Lower leg skin (tissue), 4 donors: ENCODE results near the gene ORM2. TPM values are rescaled to one million over a fixed set of nuclear protein-coding genes. Genes with fewer than 3 reads are reported as not detected.
"Not testable (repeated sequence)": the region's sequence is repeated elsewhere in the genome, so short reads cannot be mapped to it uniquely, and the experiment has no call there.

Experiments used
- DNase-seq, 2 donors: peaks; one replicate each; pipeline ENCODE4 v3.0.0-alpha.2; 2019; ENCODE audit warnings: low spot score in 2 of 2
- H3K4me3 ChIP-seq: fragments of 200-600 bp; sonication (generic); 2 replicates; pipeline ENCODE4 v1.5.1; 2017; ENCODE audit warnings: mild to moderate bottlenecking, low read depth; ENCODE audit not compliant: poor library complexity, severe bottlenecking
- POLR2A ChIP-seq, 2 donors: fragments of 450-650 bp; IDR thresholded peaks; one replicate each; pipeline ENCODE4 v1.6.1; 2016 to 2017; ENCODE audit warnings: antibody characterized with exemption in 2 of 2, mild to moderate bottlenecking in 1 of 2, moderate library complexity in 1 of 2
- WGBS, 2 donors: methylation state at CpG; one replicate each; pipeline ENCODE4 v1.1.5; 2018; 5-methylcytosine and 5-hydroxymethylcytosine counted together
- intact Hi-C: fragments of 100-400 bp; cut with DNase I; formaldehyde crosslinking; loops from one replicate; pipeline ENCODE4 v1.15.0; 2023; ENCODE audit warnings: low total_unique reads
- total RNA-seq, 4 donors: library from RNA; depleted of rRNA; stranded (reverse); fragments of >200 nt; gene quantifications; one replicate each; pipeline ENCODE4 v1.1.0, GENCODE V29; 2016
- TF ChIP-seq, protein P1 (sequence below), 3 donors: fragments of 450-650 bp; IDR thresholded peaks; one replicate each; pipeline ENCODE4 v1.5.1; 2016; ENCODE audit warnings: antibody characterized with exemption in 3 of 3, mild to moderate bottlenecking in 3 of 3, moderate library complexity in 2 of 3

ORM2 gene
- total RNA-seq, 4 donors from 2014 or later: not detected

DNA sequence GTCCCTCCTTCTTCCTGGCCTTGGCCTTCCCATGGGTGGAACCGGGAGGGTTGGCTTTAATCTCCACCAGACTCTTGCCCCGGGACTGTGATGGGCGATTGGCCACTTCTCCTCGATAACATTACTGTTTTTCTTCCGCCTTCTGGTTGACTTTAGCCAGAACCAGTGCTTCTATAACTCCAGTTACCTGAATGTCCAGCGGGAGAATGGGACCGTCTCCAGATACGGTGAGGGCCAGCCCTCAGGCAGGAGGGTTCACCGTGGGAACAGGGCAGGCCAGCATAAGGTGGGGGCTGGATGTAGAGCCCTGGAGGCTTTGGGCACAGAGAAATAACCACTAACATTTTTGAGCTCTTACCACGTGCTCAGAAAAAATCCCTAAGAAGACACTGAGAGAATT is 967 bp downstream of the ORM2 start:
- 62 to 65% methylated on average over 10 of the region's 10 CpGs for WGBS, 2 donors
- intact Hi-C loops: no loop called here
- no peak for DNase-seq
- no peak for TF ChIP-seq POLR2A (IDR thresholded peaks at IDR 0.05)
- TF ChIP-seq, protein P1, sequence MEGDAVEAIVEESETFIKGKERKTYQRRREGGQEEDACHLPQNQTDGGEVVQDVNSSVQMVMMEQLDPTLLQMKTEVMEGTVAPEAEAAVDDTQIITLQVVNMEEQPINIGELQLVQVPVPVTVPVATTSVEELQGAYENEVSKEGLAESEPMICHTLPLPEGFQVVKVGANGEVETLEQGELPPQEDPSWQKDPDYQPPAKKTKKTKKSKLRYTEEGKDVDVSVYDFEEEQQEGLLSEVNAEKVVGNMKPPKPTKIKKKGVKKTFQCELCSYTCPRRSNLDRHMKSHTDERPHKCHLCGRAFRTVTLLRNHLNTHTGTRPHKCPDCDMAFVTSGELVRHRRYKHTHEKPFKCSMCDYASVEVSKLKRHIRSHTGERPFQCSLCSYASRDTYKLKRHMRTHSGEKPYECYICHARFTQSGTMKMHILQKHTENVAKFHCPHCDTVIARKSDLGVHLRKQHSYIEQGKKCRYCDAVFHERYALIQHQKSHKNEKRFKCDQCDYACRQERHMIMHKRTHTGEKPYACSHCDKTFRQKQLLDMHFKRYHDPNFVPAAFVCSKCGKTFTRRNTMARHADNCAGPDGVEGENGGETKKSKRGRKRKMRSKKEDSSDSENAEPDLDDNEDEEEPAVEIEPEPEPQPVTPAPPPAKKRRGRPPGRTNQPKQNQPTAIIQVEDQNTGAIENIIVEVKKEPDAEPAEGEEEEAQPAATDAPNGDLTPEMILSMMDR (IDR thresholded peaks at IDR 0.05): no peak
- no peak overlapping the region for H3K4me3 ChIP-seq

DNA sequence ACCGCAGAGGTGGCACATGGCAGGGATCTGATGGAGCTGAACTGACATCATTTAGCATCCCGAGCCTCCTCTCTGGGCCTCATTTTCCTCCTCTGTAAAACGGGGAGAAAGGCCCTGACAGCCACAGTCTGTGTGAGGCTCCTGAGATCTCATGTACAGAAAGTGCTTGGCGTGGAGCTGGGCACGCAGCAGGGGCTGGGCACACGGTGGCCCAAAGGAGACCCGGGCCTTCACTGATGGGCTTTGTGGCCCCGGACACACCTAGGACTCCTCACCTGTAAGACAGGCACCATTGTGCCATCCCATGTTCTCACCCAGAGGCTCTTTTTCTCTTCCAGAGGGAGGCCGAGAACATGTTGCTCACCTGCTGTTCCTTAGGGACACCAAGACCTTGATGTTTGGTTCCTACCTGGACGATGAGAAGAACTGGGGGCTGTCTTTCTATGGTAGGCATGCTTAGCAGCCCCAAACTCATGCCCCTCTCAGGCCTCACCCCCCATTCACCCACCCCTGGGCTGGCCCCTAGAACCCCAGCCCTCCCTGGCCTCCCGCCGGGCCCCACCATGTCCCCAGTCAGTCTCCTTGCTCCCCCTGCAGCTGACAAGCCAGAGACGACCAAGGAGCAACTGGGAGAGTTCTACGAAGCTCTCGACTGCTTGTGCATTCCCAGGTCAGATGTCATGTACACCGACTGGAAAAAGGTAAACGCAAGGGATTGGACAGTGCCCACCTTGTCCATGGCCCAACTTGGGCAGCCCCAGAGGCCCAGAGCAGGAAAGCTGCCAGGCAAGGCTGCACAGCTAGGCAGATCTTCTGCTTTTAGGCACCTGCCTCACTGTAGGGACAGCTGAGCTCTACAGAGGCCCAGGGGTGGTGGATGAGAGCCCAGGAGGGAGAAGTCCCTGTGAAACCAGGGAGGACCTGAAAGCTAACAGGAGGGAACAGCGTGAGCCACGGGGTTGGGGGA is 1.8 kb downstream of the ORM2 start:
- H3K4me3 ChIP-seq, DNase-seq, intact Hi-C loops: not testable (repeated sequence)
- 66 to 72% methylated on average over 16 to 17 of the region's 19 CpGs for WGBS, 2 donors

DNA sequence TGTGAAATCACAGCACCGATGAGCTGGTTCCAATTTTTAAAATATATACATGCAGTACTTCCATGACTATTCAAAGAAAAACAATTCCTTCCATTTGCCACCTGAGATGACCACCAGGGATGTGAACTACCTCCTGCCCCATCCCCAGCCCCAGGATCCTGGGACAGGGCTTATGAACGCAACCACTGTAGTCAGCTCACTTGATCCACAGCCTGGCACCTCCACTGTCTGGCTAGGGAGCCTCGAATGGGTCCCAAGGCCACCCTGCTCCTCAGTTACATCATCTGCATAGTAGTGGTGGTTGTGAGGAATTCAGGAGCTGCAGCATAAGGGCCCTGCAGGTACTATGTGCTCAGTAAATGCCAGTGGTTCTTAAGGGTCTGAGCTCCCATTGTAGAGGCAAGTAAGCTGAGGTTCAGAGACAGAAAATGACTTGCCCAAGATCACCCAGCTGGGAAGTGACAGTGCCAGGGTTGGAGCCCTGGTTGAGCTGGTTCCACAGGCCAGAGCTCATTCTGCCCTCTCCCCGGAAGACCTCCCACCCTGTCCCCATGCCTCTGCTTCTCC is 2.9 kb downstream of the ORM2 start:
- WGBS, 2 donors: 54 to 78% methylated on average over 3 of the region's 4 CpGs
- DNase-seq, H3K4me3 ChIP-seq, intact Hi-C loops: not testable (repeated sequence)

DNA sequence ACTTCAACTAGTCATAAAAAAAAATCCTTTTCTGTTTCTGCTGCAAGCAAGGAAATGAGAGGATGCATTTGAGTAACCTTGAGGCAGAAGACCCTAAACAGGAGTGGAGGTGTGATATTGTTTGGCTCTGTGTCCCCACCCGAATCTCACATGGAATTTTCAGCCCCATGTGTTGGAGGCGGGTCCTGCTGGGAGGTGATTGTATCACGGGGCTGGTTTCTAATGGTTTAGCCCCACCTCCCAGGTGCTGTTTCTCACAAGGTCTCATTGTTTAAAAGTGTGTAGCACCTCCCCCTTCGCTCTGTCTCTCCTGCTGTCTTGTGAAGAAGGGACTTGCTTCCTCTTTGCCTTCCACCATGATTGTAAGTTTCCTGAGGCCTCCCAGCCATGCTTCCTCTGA is 4.0 kb downstream of the ORM2 start:
- intact Hi-C loops, H3K4me3 ChIP-seq, DNase-seq: not testable (repeated sequence)
- WGBS, 2 donors: 70 to 73% methylated on average over 3 of the region's 4 CpGs

DNA sequence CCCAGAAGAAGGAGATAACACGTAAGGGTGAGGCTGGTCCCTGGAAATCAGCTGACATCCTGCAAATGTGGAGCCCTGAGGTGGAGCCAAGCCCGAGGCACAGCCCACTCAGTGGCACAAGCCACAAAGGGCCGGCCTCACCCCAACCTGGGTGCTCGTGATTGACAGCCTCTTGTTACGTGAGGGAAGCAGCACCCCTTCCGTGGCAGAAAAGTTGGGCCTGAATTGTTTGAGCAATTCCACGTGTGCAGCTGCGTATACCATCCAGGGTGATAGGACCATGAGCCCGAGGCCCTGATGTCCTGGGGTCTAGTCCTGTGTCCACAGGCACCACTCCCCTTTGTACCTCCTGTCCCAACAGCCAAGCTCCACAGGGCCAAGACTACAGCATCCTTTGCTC is 4.8 kb downstream of the ORM2 start:
- DNase-seq: no peak
- TF ChIP-seq, protein P1 (IDR thresholded peaks at IDR 0.05): no peak
- TF ChIP-seq POLR2A (IDR thresholded peaks at IDR 0.05): no peak
- no peak overlapping the region for H3K4me3 ChIP-seq
- WGBS, 2 donors: 92 to 93% methylated on average over 8 to 9 of the region's 9 CpGs
- intact Hi-C loops: no loop called here

DNA sequence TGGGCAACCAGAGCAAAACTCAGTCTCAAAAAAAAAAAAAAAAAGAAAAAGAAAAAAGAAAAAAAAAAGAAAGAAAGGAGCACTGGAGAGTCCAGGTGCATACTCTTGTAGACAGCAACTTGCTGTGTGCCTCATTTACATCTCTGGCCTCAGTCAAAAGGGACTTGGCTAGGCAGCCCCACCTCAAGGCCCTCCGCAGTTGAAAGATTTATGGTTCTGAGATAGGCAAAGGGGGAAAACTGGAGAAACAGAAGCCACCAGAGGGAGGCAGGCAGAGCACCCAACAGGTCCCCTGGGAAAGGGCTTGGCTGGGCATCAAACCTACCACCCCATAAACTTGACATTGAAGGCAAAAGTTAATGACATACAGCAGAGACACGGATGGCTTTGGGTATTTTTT is 6.1 kb downstream of the ORM2 start:
- 62 to 63% methylated on average over 2 of the region's 2 CpGs for WGBS, 2 donors
- TF ChIP-seq, protein P1 (IDR thresholded peaks at IDR 0.05): no peak
- no peak for TF ChIP-seq POLR2A (IDR thresholded peaks at IDR 0.05)
- no peak overlapping the region for H3K4me3 ChIP-seq
- no peak for DNase-seq
- intact Hi-C loops: no loop called here

DNA sequence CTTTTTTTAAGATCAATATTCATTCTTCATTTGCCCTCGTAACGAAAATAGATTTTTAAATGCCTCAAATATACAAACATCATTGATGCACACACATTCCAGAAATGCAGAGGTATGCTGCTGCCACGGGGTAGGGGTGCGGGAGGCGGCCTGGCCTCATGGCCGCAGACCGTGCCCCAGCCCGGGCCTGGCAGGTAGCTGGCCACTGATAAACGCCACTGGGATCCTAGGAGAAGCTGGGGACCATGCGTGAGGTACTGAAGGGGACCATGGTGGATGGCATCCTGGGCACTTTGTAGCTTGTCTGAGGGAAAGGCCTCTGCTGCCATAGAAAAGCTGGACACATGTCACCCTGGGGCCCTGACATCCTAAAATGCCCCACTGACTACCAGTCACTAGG is 6.5 kb downstream of the ORM2 start:
- 83 to 85% methylated on average over 10 of the region's 10 CpGs for WGBS, 2 donors
- H3K4me3 ChIP-seq: no peak overlapping the region
- TF ChIP-seq POLR2A (IDR thresholded peaks at IDR 0.05): no peak
- TF ChIP-seq, protein P1 (IDR thresholded peaks at IDR 0.05): no peak
- intact Hi-C loops: no loop called here
- DNase-seq: no peak
